Keratinocyte (primary cell): ENCODE data around the gene CHCHD2.

Experiments
- CTCF ChIP-seq, 3 experiments: IDR thresholded peaks in 1 of 3; conservative IDR thresholded peaks in 1 of 3; optimal IDR thresholded peaks in 1 of 3; 2 replicates in 2 of 3; 3 replicates in 1 of 3; pipeline versions ENCODE3 to v1.5.1; 2011; ENCODE audit warnings: low read length in 3 of 3, mild to moderate bottlenecking in 3 of 3, moderate library complexity in 2 of 3, control low read depth in 1 of 3, inconsistent platforms in 1 of 3; ENCODE audit not compliant: insufficient read depth in 2 of 3; ENCODE audit errors: extremely low read depth in 1 of 3
- EZH2 ChIP-seq: IDR thresholded peaks from one replicate; pipeline ENCODE4 v1.6.1; 2012; ENCODE audit warnings: inconsistent platforms, mild to moderate bottlenecking, low read length, moderate library complexity

DNA sequence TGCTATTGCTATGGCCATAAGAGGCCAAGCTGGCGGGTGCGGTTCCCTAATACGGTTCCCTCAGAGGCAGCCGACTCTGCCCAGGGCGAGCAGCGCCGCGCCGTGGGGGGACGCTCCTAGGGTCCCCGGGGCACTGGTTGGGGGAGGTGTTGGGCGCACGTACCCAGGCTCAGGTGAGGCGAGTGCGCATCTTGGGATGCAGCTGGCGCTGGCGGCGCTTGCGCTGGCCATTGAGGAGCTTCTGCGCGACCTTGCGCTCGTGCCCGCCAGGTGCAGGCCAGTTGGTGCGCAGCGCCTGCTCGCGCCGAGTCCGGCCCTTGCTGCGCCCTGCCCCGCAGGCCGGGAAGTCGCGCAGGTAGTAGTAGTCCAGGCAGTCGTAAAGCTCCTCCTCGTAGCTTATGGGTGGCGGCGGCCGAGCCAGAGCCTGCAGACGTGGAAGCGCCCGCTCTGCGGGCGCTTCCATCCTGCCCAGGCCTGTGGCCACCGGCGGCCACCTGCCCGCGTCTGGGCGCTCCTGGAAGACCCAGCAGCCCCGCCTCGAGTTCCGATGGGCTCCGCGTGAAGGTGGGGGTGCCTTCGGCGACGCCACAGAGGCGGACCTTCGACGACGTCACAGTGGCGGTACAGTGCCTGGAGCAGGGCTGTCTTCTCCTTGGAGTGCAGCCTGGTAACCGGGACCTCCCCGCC lies 9.7 kb upstream of the CHCHD2 start, which contains the start of gene NUPR2:
- TF ChIP-seq CTCF (optimal IDR thresholded peaks at IDR 0.05 in 1 of 3, IDR thresholded peaks at IDR 0.05 in 1 of 3, conservative IDR thresholded peaks at IDR 0.05 in 1 of 3; ENCODE audit: extremely low read depth in 1 of 3, insufficient read depth in 2 of 3, low read length in 3 of 3), result no peak
- no peak for TF ChIP-seq EZH2
